Karpas-422 (cell line): ENCODE results near the gene SCN1B. TPM values are rescaled to one million over a fixed set of nuclear protein-coding genes. Genes with fewer than 3 reads are reported as not detected.

ENCODE experiments used
- DNase-seq: peaks from one replicate; pipeline ENCODE4 v3.0.0-alpha.2; 2015
- H2AFZ ChIP-seq: fragments of 200-600 bp; sonication (generic); 2 replicates; pipeline ENCODE4 v1.6.1; 2014; ENCODE audit warnings: antibody characterized with exemption, low read length, mixed read lengths
- H3K27ac ChIP-seq: fragments of 200-600 bp; sonication (generic); 2 replicates; pipeline ENCODE4 v1.5.1; 2014; ENCODE audit warnings: mild to moderate bottlenecking, low read length, moderate library complexity
- H3K27me3 ChIP-seq: fragments of 200-600 bp; sonication (generic); 2 replicates; pipeline ENCODE4 v1.6.1; 2014; ENCODE audit warnings: low read length, mixed read lengths
- H3K36me3 ChIP-seq: fragments of 200-600 bp; sonication (generic); 2 replicates; pipeline ENCODE4 v1.6.1; 2014; ENCODE audit warnings: low read length, mixed read lengths; ENCODE audit not compliant: insufficient read depth
- H3K4me1 ChIP-seq: fragments of 200-600 bp; sonication (generic); 2 replicates; pipeline ENCODE4 v1.6.1; 2014; ENCODE audit warnings: mild to moderate bottlenecking, low read length, mixed read lengths
- H3K4me2 ChIP-seq: fragments of 200-600 bp; sonication (generic); 2 replicates; pipeline ENCODE4 v1.6.1; 2014; ENCODE audit warnings: low read length, low read depth, mild to moderate bottlenecking; ENCODE audit not compliant: poor library complexity, severe bottlenecking
- H3K4me3 ChIP-seq: fragments of 200-600 bp; sonication (generic); 2 replicates; pipeline ENCODE4 v1.5.1; 2014; ENCODE audit warnings: mild to moderate bottlenecking, antibody characterized with exemption, low read length, mixed read lengths
- H3K79me2 ChIP-seq: fragments of 200-600 bp; sonication (generic); 2 replicates; pipeline ENCODE4 v1.6.1; 2014; ENCODE audit warnings: mild to moderate bottlenecking, low read length, mixed read lengths
- H3K9ac ChIP-seq: fragments of 200-600 bp; sonication (generic); 2 replicates; pipeline ENCODE4 v1.6.0; 2014; ENCODE audit warnings: low read length
- H3K9me2 ChIP-seq: fragments of 200-600 bp; sonication (generic), shearing (Covaris generic); replicated peaks from 2 replicates; pipeline ENCODE4 v1.6.0; 2014; ENCODE audit warnings: mild to moderate bottlenecking, low read length, moderate library complexity; ENCODE audit not compliant: insufficient read depth
- H3K9me3 ChIP-seq: fragments of 300-700, 200-600 bp; sonication (generic); 2 replicates; pipeline ENCODE4 v1.6.1; 2014; ENCODE audit warnings: low read length, mixed read lengths
- H4K20me1 ChIP-seq: fragments of 200-600 bp; sonication (generic); 2 replicates; pipeline ENCODE4 v1.6.1; 2014; ENCODE audit warnings: mild to moderate bottlenecking, antibody characterized with exemption, low read length, low read depth; ENCODE audit not compliant: insufficient read depth
- total RNA-seq: library from RNA; depleted of rRNA; stranded (reverse); fragments of >200 nt; shearing (Covaris generic); gene quantifications from 2 replicates; pipeline ENCODE4 v1.2.3, GENCODE V29; 2014; ENCODE audit warnings: low replicate concordance

The SCN1B gene
- total RNA-seq, 1 experiment from 2014 or later = 0.52 TPM

DNA sequence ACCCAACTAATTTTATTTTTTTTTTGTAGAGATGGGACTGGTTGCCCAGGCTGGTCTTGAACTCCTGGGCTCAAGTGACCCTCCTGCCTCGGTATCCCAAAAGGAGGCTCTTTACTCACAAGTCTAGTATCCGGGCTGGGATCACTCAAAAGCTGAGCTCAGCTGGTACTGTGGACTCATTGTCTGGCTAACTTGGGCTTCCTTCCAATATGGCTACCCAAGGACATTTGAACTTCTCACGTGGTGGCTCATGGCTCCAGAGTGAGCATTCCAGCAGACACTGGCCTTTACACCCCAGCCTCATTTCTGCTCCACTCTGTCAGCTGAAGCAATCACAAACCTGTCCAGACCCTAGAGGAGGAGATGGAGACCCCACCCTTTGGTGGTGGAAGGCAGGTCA, 40.2 kb downstream of the SCN1B start:
- Histone ChIP-seq H3K9ac (no peak overlapping the region), H4K20me1 (no peaks in the 10 kb centered on the region), H3K9me3 (no peaks in the 10 kb centered on the region), H3K36me3 (no peaks in the 10 kb centered on the region), H3K4me1 (peaks cover 42% of the 10 kb centered on the region), H2AFZ (no peak overlapping the region), H3K79me2 (no peaks in the 10 kb centered on the region), H3K27me3 (no peaks in the 10 kb centered on the region), H3K9me2 (no peaks in the 10 kb centered on the region), H3K27ac (no peak overlapping the region), H3K4me2 (no peak overlapping the region), H3K4me3 (no peak overlapping the region)
- peak; percentile 36 for DNase-seq

DNA sequence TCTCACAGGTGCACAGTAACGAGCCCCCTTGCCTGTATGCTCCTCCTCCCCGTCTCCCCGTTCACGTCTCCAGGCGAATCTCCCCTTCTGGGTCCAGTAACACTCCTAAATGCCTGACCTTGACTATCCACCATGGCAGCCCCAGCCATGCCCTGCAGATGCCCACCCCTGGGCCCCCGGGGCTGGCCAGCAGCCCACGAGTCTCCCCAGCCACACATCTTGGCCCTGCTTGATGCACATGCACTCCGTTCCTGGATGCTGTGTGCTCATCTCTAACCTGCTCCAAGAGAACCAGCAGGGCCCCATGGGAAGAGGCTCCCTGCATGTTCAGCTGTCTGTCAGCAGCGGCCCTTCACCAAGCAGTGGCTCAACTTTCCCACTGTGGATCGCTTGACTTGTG, 43.2 kb downstream of the SCN1B start:
- no peaks in the 10 kb centered on the region for H3K9me2 ChIP-seq
- no peaks in the 10 kb centered on the region for H3K9me3 ChIP-seq
- H3K27me3 ChIP-seq = no peaks in the 10 kb centered on the region
- no peak overlapping the region for H3K4me2 ChIP-seq
- H3K4me3 ChIP-seq = no peak overlapping the region
- H3K27ac ChIP-seq = no peak overlapping the region
- peak; percentile 35 for DNase-seq
- no peak overlapping the region for H2AFZ ChIP-seq
- no peaks in the 10 kb centered on the region for H3K36me3 ChIP-seq
- H3K4me1 ChIP-seq = peaks cover 25% of the 10 kb centered on the region
- H3K79me2 ChIP-seq = no peaks in the 10 kb centered on the region
- no peak overlapping the region for H3K9ac ChIP-seq
- H4K20me1 ChIP-seq = no peaks in the 10 kb centered on the region

- Histone ChIP-seq H4K20me1 (no peaks in the 10 kb centered on the region), H3K9me2 (no peaks in the 10 kb centered on the region), H3K36me3 (no peaks in the 10 kb centered on the region), H3K4me2 (no peak overlapping the region), H3K9me3 (no peaks in the 10 kb centered on the region), H3K4me1 (peaks cover 20% of the 10 kb centered on the region), H3K27me3 (no peaks in the 10 kb centered on the region), H3K9ac (no peak overlapping the region), H2AFZ (no peak overlapping the region), H3K79me2 (no peaks in the 10 kb centered on the region), H3K27ac (no peak overlapping the region), H3K4me3 (no peak overlapping the region)
- peak; percentile 34 for DNase-seq
Observed at GRCh38 chr19:35073941-35074340, 43.7 kb downstream of the SCN1B start.

DNA sequence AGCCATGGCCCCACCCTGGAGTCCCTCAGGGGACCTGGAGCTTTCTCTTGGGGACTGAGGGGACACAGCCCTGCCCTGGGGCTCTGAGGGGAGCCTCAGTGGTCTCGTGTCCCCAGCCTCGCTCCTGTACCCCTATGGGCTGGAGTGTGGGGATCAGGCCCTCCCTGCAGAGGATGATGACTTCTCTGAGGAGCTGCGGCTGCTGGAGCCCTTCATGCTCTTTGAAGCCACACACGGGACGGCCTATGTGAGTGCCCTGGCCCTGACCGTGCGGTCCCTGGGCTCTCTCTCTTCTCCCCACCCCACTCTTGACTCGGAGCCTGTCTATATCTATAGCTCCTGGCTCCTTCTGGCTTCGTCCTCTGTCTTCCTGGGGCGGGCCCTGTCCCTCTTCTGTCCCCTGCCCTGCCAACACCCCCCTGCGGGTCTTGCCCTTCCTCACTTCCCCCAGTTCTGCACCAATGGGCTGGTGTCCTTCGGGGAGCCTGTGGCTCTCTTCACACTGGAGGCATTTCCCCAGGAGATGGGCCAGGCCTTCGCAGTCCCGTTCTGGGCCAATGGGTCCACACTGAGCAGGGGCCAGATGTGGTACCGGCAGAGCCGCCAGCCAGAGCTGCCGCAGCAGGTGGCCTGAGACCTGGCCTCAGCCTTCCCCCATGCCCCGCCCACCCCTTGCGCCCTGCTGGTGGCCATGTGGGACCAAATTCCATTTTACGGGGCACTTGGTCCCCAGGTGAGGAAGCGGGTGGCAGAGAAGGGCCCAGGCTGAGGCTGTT, 44.3 kb downstream of the SCN1B start:
- Histone ChIP-seq H3K36me3 (no peaks in the 10 kb centered on the region), H3K9me3 (no peaks in the 10 kb centered on the region), H3K79me2 (no peaks in the 10 kb centered on the region), H3K4me2 (no peak overlapping the region), H3K27ac (no peak overlapping the region), H3K9ac (no peak overlapping the region), H3K9me2 (no peaks in the 10 kb centered on the region), H3K4me3 (no peak overlapping the region), H2AFZ (peak overlapping the region; percentile 14; the same call in 1 of the 2 replicates), H3K4me1 (peaks cover 14% of the 10 kb centered on the region), H3K27me3 (no peaks in the 10 kb centered on the region), H4K20me1 (no peaks in the 10 kb centered on the region)
- peak; percentile 39 for DNase-seq

DNA sequence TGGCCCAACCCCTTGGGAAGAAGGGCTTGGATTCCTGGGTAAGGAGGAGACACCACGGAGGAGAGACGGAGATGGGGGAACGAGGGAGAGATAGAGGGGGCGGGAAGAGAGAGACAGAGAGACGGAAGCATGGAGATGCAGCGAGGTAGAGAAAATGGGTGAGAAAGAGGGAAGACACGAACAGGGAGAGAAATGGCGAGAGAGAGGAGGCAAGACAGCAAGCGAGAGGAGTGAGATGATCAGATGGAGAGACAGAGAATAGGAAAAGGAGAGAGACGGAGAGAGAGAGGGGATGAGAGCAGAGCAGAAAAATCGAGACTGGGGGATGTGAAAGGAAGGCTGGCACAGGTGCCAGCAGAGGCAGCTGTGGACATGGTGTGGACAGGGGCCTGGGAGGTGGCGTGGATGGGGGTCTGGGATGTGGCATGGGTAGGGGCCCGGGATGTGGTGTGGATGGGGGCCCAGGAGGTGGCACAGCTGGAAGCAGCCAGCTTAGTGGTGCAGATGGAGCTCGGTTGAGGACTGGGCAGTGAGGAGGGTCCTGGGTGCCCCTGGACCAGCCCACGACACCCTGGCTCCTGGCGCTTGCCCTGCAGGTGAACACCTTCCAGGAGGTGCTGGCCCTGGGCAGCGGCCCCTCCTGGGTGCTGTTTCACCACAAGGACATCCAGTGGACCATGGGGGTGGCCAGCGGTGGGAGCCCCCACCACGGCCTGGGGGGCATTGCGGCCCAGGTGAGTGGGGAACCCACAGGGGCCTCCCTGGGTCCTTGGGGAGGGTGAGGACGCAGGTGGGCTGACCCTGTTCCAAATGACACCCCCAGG, 45.1 kb downstream of the SCN1B start:
- no peaks in the 10 kb centered on the region for H4K20me1 ChIP-seq
- no peak overlapping the region for H3K4me3 ChIP-seq
- peaks cover 10% of the 10 kb centered on the region for H3K4me1 ChIP-seq
- H3K9me3 ChIP-seq = no peaks in the 10 kb centered on the region
- H3K36me3 ChIP-seq = no peaks in the 10 kb centered on the region
- no peak overlapping the region for H3K27ac ChIP-seq
- no peaks in the 10 kb centered on the region for H3K79me2 ChIP-seq
- H3K4me2 ChIP-seq = no peak overlapping the region
- DNase-seq = peak; percentile 15
- H3K27me3 ChIP-seq = no peaks in the 10 kb centered on the region
- H3K9me2 ChIP-seq = no peaks in the 10 kb centered on the region
- H3K9ac ChIP-seq = no peak overlapping the region
- no peak overlapping the region for H2AFZ ChIP-seq

DNA sequence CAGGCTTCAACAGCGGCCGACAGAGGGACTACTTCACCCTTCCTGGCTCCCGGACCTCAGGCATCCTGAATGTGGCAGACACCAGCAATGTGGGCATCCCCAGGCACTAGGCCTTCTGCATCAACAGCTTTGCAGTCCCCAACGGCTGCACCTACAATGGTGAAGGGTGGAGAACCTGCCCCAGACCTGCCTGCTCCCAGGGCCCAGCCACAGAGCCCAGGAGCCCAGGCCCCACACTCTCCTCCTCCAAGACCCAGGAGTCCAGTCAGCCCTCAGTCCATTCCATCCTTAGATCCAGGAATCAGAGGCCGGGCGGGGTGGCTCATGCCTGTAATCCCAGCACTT, 45.7 kb downstream of the SCN1B start:
- Histone ChIP-seq H3K4me1 (peaks cover 10% of the 10 kb centered on the region), H3K9me2 (no peaks in the 10 kb centered on the region), H3K9ac (no peak overlapping the region), H3K27me3 (no peaks in the 10 kb centered on the region), H3K4me3 (no peak overlapping the region), H3K9me3 (no peaks in the 10 kb centered on the region), H3K36me3 (no peaks in the 10 kb centered on the region), H3K4me2 (no peak overlapping the region), H3K79me2 (no peaks in the 10 kb centered on the region), H2AFZ (no peak overlapping the region), H4K20me1 (no peaks in the 10 kb centered on the region), H3K27ac (no peak overlapping the region)
- peak; percentile 32 for DNase-seq

DNA sequence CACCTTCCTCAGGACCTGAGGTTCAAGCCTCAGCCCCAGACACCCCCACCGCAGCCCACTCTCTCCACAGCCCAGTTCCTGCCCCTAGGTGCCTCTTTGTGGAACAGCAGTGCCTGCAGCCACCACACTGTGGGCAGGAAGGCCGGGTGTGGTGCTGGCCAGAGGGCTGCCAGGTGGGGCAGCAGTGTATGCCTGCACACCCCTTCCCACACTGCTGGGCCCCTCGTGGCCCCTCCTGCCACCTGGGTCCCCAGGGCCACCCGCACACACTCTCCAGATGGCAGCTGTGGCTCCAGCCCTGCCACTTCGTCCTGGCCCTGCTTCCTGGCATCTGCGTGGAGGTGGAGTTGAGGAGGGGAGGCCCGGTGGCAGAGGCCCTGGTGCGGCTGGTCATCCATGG, 46.4 kb downstream of the SCN1B start:
- Histone ChIP-seq H3K79me2 (no peaks in the 10 kb centered on the region), H3K9me3 (no peaks in the 10 kb centered on the region), H3K9me2 (no peaks in the 10 kb centered on the region), H3K27ac (no peak overlapping the region), H4K20me1 (no peaks in the 10 kb centered on the region), H3K27me3 (no peaks in the 10 kb centered on the region), H3K36me3 (no peaks in the 10 kb centered on the region), H2AFZ (no peak overlapping the region), H3K4me2 (no peak overlapping the region), H3K4me1 (peaks cover 10% of the 10 kb centered on the region), H3K9ac (no peak overlapping the region), H3K4me3 (no peak overlapping the region)
- no peak for DNase-seq

DNA sequence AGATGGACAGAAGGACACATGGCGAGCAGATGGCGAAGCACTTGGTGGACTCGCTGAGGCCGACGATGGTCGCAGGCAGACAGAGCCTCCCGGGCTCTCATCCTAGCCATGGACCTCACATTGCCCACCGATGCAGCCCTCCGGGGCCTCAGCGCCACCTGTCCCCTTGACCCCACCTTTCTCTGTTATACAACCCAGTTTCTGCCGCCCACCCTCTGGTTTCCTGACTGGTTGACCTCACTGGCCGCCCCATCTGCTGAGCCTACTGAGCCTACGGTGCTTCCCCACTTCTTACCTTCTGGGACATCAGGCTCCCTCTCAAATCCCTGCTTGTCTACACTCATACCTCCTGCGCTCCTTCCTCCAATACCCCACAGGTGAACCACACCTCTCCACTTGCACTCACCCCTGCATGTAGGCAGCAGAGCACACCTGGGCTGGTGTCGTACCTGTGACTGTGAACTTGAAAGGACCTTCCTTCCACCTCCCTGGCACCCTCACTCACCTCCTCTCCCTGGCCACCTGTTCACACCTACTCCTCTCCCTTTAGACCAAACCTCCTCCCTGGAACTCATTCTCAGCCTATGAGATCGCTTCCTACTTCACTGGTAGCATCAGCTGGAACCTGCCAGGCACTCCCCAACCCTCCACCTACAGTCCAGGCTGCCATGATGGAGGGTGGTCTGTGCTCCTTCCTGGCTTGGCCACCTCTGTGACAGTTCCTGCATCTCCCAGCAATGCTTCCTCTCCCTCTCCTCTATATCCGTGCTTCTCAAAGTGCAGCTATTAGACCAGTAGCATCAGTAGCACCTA, 47.3 kb downstream of the SCN1B start:
- Histone ChIP-seq H3K27me3 (no peaks in the 10 kb centered on the region), H2AFZ (no peak overlapping the region), H3K4me2 (no peak overlapping the region), H3K36me3 (no peaks in the 10 kb centered on the region), H3K9ac (no peak overlapping the region), H3K9me3 (no peaks in the 10 kb centered on the region), H3K4me1 (peaks cover 10% of the 10 kb centered on the region), H3K4me3 (no peak overlapping the region), H3K9me2 (no peaks in the 10 kb centered on the region), H3K27ac (no peak overlapping the region), H4K20me1 (no peaks in the 10 kb centered on the region), H3K79me2 (no peaks in the 10 kb centered on the region)
- no peak for DNase-seq
